Measurements from ENCODE around the gene HNRNPA1L2. TPM values are rescaled to one million over a fixed set of nuclear protein-coding genes. Genes with fewer than 3 reads are reported as not detected.
"Not testable (repeated sequence)": the region's sequence is repeated elsewhere in the genome, so short reads cannot be mapped to it uniquely, and the experiment has no call there.

The HNRNPA1L2 gene
- total RNA-seq, 2 donors from 2014 or later = 1.8 to 2.2 TPM

- DNase-seq (ENCODE audit: low spot score) = no peak
- TF ChIP-seq, protein P1, sequence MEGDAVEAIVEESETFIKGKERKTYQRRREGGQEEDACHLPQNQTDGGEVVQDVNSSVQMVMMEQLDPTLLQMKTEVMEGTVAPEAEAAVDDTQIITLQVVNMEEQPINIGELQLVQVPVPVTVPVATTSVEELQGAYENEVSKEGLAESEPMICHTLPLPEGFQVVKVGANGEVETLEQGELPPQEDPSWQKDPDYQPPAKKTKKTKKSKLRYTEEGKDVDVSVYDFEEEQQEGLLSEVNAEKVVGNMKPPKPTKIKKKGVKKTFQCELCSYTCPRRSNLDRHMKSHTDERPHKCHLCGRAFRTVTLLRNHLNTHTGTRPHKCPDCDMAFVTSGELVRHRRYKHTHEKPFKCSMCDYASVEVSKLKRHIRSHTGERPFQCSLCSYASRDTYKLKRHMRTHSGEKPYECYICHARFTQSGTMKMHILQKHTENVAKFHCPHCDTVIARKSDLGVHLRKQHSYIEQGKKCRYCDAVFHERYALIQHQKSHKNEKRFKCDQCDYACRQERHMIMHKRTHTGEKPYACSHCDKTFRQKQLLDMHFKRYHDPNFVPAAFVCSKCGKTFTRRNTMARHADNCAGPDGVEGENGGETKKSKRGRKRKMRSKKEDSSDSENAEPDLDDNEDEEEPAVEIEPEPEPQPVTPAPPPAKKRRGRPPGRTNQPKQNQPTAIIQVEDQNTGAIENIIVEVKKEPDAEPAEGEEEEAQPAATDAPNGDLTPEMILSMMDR (IDR thresholded peaks at IDR 0.05) = no peak
Observed at GRCh38 chr13:52600666-52601065, 41.6 kb upstream of the HNRNPA1L2 start.

DNA sequence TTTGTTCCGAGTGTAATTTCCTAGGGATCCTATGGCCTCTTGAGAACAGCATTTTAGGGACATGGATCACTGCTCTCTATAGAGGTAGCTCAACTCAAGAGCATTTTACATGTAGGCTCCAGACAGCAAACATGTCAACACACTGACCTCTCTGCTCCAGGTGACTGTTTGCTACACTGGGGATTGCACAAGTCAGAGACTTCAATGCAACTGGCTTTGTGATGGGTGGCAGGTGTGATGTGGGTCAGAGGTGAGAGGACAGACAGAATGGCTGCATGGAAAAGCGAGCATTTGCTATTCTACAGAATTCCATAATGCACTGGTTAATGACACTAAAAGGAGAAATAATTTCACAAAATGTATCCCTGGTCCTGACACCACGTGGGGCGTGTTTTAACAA, 38.9 kb upstream of the HNRNPA1L2 start:
- H3K27ac ChIP-seq; DNase-seq (ENCODE audit: low spot score); H3K27me3 ChIP-seq; H3K4me3 ChIP-seq; H3K36me3 ChIP-seq; H3K9me3 ChIP-seq: not testable (repeated sequence)
- peaks cover 0 to 16% of the 10 kb centered on the region in 2 donors for H3K4me1 ChIP-seq

More at GRCh38 chr13:52600666-52601065, 41.6 kb upstream of the HNRNPA1L2 start:
- H3K27ac ChIP-seq = peak overlapping the region; percentile 73 to 81
- H3K4me3 ChIP-seq = peak overlapping the region; percentile 58
- H3K4me1 ChIP-seq = peaks cover 0 to 16% of the 10 kb centered on the region in 2 donors
- no peaks in the 10 kb centered on the region for H3K27me3 ChIP-seq
- H3K9me3 ChIP-seq = no peaks in the 10 kb centered on the region
- H3K36me3 ChIP-seq = no peaks in the 10 kb centered on the region

DNA sequence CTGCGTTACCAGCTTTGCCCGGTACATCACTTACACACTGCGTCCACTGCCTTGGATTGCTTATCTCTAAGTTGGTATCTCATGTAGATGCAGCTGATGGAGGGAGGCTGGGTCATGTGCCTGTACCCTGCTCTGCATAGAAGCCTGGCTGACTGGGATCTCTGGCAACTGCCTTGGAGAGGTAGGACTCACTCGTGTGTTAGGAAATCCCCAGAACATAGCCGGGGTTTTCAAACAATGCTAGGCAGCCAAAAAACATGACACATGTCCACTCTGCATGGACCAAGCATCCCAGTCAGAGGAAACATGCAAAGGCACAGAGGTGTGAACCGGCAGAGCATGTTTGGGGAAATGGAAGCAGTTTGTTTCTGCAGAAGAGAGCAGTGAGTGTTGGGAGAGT, 36.1 kb upstream of the HNRNPA1L2 start:
- H3K4me3 ChIP-seq; H3K36me3 ChIP-seq; H3K27ac ChIP-seq; H3K9me3 ChIP-seq; DNase-seq (ENCODE audit: low spot score); H3K27me3 ChIP-seq: not testable (repeated sequence)
- peaks cover 0 to 14% of the 10 kb centered on the region in 2 donors for H3K4me1 ChIP-seq

GRCh38 chr13:52606795-52607194, 35.4 kb upstream of the HNRNPA1L2 start:
- not testable (repeated sequence) for H3K36me3 ChIP-seq; H3K4me3 ChIP-seq; DNase-seq (ENCODE audit: low spot score); H3K27me3 ChIP-seq; H3K9me3 ChIP-seq; H3K27ac ChIP-seq
- H3K4me1 ChIP-seq = peaks cover 0 to 14% of the 10 kb centered on the region in 2 donors

DNA sequence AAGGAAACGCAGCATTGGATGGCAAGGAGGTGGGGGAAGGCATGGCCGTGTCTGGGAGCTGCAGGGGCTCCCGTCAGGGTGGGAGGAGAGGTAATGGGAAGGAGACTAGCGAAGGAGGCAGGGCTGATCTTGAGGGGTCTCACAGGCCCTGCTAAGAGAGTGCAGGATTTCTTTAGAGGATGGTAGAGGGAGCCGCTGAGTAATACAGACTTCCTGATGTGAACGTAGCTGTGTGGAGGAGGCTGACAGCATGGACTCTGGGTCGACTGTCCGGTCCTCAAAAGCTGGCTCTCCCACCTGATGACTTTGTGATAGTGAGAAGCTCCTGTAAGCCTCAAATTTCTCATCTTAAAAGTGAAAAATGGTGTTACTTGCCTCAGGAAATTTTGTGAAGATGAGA, 34.0 kb upstream of the HNRNPA1L2 start:
- peaks cover 0 to 14% of the 10 kb centered on the region in 2 donors for H3K4me1 ChIP-seq
- DNase-seq (ENCODE audit: low spot score); H3K36me3 ChIP-seq; H3K4me3 ChIP-seq; H3K27me3 ChIP-seq; H3K9me3 ChIP-seq; H3K27ac ChIP-seq: not testable (repeated sequence)

DNA sequence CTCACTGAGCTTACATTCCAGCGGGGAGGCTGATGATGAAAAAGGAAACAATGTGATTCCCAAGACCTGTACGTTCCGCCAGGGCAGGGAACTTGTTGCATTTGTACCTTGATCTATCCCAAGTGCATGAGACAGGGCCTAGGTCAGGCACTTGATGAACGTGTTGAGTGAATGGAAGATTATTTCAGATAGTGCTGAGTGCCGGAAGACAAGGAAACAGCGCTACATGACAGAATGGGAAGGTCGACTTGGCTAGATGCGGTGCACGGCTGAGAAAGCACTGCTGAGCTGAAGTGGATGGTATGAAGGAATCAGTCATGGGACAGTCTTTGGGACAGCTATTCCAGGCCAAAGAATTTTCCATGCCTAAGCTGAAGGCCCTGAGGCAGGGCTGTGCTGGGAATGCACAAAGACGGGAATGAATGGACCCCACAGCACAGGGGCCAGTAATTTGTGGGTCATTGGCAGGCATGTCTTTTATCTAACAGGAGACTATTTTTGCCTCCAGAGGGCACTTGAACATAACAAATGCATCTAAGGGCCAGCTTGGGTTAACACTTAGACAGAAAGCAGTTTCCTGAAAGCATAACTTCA, 33.1 kb upstream of the HNRNPA1L2 start:
- H3K36me3 ChIP-seq; DNase-seq (ENCODE audit: low spot score); H3K9me3 ChIP-seq; H3K27me3 ChIP-seq; H3K4me3 ChIP-seq: not testable (repeated sequence)
- H3K4me1 ChIP-seq = peaks cover 0 to 14% of the 10 kb centered on the region in 2 donors
- peak overlapping the region in 1 of 2 donors; percentile 56 for H3K27ac ChIP-seq
- TF ChIP-seq, protein P1 (IDR thresholded peaks at IDR 0.05) = peak; percentile 16 to 60

- not testable (repeated sequence) for DNase-seq (ENCODE audit: low spot score); H3K36me3 ChIP-seq; H3K27me3 ChIP-seq; H3K4me3 ChIP-seq; H3K9me3 ChIP-seq
- Histone ChIP-seq H3K27ac (peak overlapping the region in 1 of 2 donors; percentile 56), H3K4me1 (peaks cover 0 to 14% of the 10 kb centered on the region in 2 donors)
Observed at GRCh38 chr13:52610158-52610557, 32.1 kb upstream of the HNRNPA1L2 start.

DNA sequence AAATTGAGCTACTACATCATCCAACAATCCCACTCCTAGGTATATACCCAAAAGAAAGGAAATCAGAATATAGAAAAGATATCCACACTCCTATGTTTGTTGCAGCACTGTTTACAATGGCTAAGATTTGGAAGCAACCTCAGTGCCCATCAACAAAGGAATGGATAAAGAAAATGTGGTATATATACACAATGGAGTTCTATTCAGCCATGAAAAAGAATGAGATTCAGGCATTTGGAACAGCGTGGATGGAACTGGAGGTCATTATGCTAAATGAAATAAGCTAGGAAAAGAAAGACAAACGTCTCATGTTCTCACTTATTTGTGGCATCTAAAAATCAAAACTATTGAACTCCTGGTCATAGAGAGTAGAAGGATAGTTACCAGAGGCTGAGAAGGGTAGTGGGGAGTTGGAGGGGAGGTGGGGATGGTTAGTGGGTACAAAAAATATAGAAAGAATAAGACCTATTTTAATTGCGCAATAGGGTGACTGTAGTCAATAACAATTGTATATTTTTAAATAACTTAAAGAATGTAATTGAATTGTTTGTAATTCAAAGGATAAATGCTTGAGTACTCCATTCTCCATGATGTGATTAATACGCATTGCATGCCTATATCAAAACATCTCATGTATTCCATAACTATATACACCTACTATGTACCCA, 27.0 kb upstream of the HNRNPA1L2 start:
- no peaks in the 10 kb centered on the region for H3K27me3 ChIP-seq
- no peak for DNase-seq (ENCODE audit: low spot score)
- H3K36me3 ChIP-seq = no peaks in the 10 kb centered on the region
- TF ChIP-seq, protein P1 (IDR thresholded peaks at IDR 0.05) = no peak
- H3K9me3 ChIP-seq = no peaks in the 10 kb centered on the region
- no peak overlapping the region for H3K27ac ChIP-seq
- no peak overlapping the region for H3K4me3 ChIP-seq
- H3K4me1 ChIP-seq = peaks cover 0 to 11% of the 10 kb centered on the region in 2 donors
